ENCODE results near the gene PLA2G4E. TPM values are rescaled to one million over a fixed set of nuclear protein-coding genes. Genes with fewer than 3 reads are reported as not detected.

PLA2G4E gene
- total RNA-seq, 1 experiment from 2014 or later: not detected

GRCh38 chr15:41961595-41962202, 59.1 kb downstream of the PLA2G4E start:
- RAD21 ChIA-PET (ENCODE audit: low non-redundant PET in 1 of 2, low total read pairs in 2 of 2, uncharacterized antibody in 2 of 2, unreplicated experiment in 2 of 2): no interaction called here
- no peak for ATAC-seq
- H3K9ac ChIP-seq (ENCODE audit: low read length): no peak overlapping the region

More at GRCh38 chr15:41961595-41962202, 59.1 kb downstream of the PLA2G4E start:
- H3K9me3 ChIP-seq (ENCODE audit: control insufficient read depth in 1 of 2, insufficient read depth in 1 of 2, low read depth in 1 of 2, low read length in 2 of 2): no peaks in the 10 kb centered on the region
- peaks cover 7% of the 10 kb centered on the region; the same call in 1 of the 2 replicates for H4K20me1 ChIP-seq (ENCODE audit: insufficient read depth)
- H3K36me3 ChIP-seq (ENCODE audit: control insufficient read depth in 1 of 2, insufficient read depth in 2 of 2, low read length in 2 of 2): no peaks in the 10 kb centered on the region
- no peak overlapping the region for H3K4me3 ChIP-seq (replicated peaks in 1 of 2; ENCODE audit: low read depth in 1 of 2, low read length in 2 of 2)
- no peak for DNase-seq (ENCODE audit: low read depth, low spot score)
- H2AFZ ChIP-seq (ENCODE audit: low read depth, low read length, poor library complexity, severe bottlenecking): no peak overlapping the region
- ChIA-PET POLR2A (interaction anchor here (1.3 to 1.7 kb wide), 2 partner anchors 11 to 21 kb away, joined by 4 to 8 read pairs; partner anchors contain the start of gene EHD4), CTCF (interaction anchor here (1.4 kb wide), 1 partner anchor 11 kb away, joined by 6 read pairs; the partner anchor contains the start of gene EHD4)
- no peak overlapping the region for H3K4me2 ChIP-seq (ENCODE audit: low read length)
- H3K4me1 ChIP-seq (ENCODE audit: control insufficient read depth in 1 of 2, insufficient read depth in 2 of 2, low read length in 2 of 2): peaks cover 0 to 8% of the 10 kb centered on the region in 2 experiments; a peak in 1 of 4 replicates
- no peaks in the 10 kb centered on the region for H3K9me2 ChIP-seq (ENCODE audit: insufficient read depth)
- no TSS peak for BruUV-seq (replicated peaks)
- TF ChIP-seq EZH2 (IDR thresholded peaks at IDR 0.05) (no peak), ELF1 (IDR thresholded peaks at IDR 0.05; ENCODE audit: borderline replicate concordance, low read depth) (no peak), ATF3 (IDR thresholded peaks at IDR 0.05) (no peak), POLR2A (IDR thresholded peaks at IDR 0.05; ENCODE audit: borderline replicate concordance, extremely low read depth, insufficient read depth, insufficient read length) (no peak), EGR1 (IDR thresholded peaks at IDR 0.05; ENCODE audit: low read depth) (no peak), CEBPB (IDR thresholded peaks at IDR 0.05; ENCODE audit: low read depth) (no peak), FOSL1 (IDR thresholded peaks at IDR 0.05; ENCODE audit: low read depth) (no peak), CBX3 (IDR thresholded peaks at IDR 0.05; ENCODE audit: low read depth) (no peak), SP1 (IDR thresholded peaks at IDR 0.05; ENCODE audit: low read depth) (no peak), ZNF274 (IDR thresholded peaks at IDR 0.05; ENCODE audit: low read depth, low read length) (no peak), JUND (IDR thresholded peaks at IDR 0.05) (no peak), CTCF (IDR thresholded peaks at IDR 0.05 in 2 of 3, conservative IDR thresholded peaks at IDR 0.05 in 1 of 3; ENCODE audit: borderline replicate concordance in 1 of 3, insufficient read depth in 1 of 3, low read depth in 2 of 3, low read length in 2 of 3) (no peak), ZBTB33 (IDR thresholded peaks at IDR 0.05; ENCODE audit: extremely low read depth, insufficient replicate concordance, low read length) (no peak), RAD21 (IDR thresholded peaks at IDR 0.05; ENCODE audit: low read depth) (no peak)
- H3K79me2 ChIP-seq (ENCODE audit: insufficient read depth, low read length): peaks cover 90% of the 10 kb centered on the region
- no peaks in the 10 kb centered on the region for H3K27me3 ChIP-seq (ENCODE audit: insufficient read depth, low read length)
- intact Hi-C loops (cut with micrococcal nuclease): no loop called here
- no peak overlapping the region for H3K27ac ChIP-seq (ENCODE audit: low read depth, low read length)

Measured in HCT116 (cell line).